PC-9 (cell line): Measurements from ENCODE around the gene ARSI.

Experiments
- EZH2 ChIP-seq: fragments of 200-600 bp; sonication (generic); IDR thresholded peaks from 2 replicates; pipeline ENCODE4 v1.8.0; 2017; ENCODE audit warnings: antibody characterized with exemption, low read depth
- TF ChIP-seq, protein P1 (sequence below): fragments of 200-600 bp; sonication (generic); conservative IDR thresholded peaks from 2 replicates; pipeline ENCODE4 v1.6.1; 2017; ENCODE audit warnings: mixed run types, antibody characterized with exemption, mild to moderate bottlenecking, moderate library complexity

DNA sequence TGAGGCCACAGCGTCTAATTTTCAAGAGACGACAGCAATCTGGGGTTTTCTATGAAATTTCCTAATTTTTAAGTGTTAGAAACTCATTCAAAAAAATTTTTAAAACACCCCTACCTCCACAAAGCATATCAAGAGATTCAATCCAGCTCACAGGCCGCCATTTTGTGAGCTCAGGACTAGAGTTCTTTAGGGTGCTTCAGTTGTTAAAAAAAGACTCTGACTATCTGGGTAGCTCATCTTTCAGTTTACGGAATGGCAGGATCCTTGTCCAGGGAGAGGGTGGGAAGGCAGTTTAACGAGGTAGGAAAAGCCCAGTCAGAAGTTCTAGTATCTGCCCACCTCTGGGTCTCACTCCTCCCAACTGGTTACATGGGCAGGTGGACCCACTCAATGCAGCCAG, 56.3 kb downstream of the ARSI start:
- TF ChIP-seq, protein P1, sequence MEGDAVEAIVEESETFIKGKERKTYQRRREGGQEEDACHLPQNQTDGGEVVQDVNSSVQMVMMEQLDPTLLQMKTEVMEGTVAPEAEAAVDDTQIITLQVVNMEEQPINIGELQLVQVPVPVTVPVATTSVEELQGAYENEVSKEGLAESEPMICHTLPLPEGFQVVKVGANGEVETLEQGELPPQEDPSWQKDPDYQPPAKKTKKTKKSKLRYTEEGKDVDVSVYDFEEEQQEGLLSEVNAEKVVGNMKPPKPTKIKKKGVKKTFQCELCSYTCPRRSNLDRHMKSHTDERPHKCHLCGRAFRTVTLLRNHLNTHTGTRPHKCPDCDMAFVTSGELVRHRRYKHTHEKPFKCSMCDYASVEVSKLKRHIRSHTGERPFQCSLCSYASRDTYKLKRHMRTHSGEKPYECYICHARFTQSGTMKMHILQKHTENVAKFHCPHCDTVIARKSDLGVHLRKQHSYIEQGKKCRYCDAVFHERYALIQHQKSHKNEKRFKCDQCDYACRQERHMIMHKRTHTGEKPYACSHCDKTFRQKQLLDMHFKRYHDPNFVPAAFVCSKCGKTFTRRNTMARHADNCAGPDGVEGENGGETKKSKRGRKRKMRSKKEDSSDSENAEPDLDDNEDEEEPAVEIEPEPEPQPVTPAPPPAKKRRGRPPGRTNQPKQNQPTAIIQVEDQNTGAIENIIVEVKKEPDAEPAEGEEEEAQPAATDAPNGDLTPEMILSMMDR: no peak
- no peak for TF ChIP-seq EZH2
